GM23248 (cell line): ENCODE measurements around the gene TMEM106A. TPM values are rescaled to one million over a fixed set of nuclear protein-coding genes. Genes with fewer than 3 reads are reported as not detected.
"Not testable (repeated sequence)": the region's sequence is repeated elsewhere in the genome, so short reads cannot be mapped to it uniquely, and the experiment has no call there.

Source experiments
- DNase-seq: peaks from one replicate; pipeline ENCODE4 v3.0.0-alpha.2; 2015
- H2AFZ ChIP-seq: fragments of 200-600 bp; sonication (generic); 2 replicates; pipeline ENCODE4 v1.6.1; 2016; ENCODE audit warnings: antibody characterized with exemption
- H3F3A ChIP-seq: fragments of 200-600 bp; sonication (generic); 2 replicates; pipeline ENCODE4 v1.6.1; 2016; ENCODE audit warnings: mild to moderate bottlenecking, antibody characterized with exemption, mixed run types; ENCODE audit not compliant: insufficient read depth
- H3K27ac ChIP-seq: fragments of 200-600 bp; sonication (generic); 2 replicates; pipeline ENCODE4 v1.5.1; 2016; ENCODE audit warnings: mild to moderate bottlenecking
- H3K27me3 ChIP-seq: fragments of 200-600 bp; sonication (generic); replicated peaks from 2 replicates; pipeline ENCODE4 v1.6.1; 2016; ENCODE audit warnings: mild to moderate bottlenecking; ENCODE audit not compliant: insufficient read depth
- H3K36me3 ChIP-seq: fragments of 200-600 bp; sonication (generic); 2 replicates; pipeline ENCODE4 v1.6.1; 2016; ENCODE audit warnings: low read depth, mild to moderate bottlenecking
- H3K4me1 ChIP-seq: fragments of 200-600 bp; sonication (generic); 2 replicates; pipeline ENCODE4 v1.6.1; 2016; ENCODE audit warnings: mild to moderate bottlenecking; ENCODE audit not compliant: insufficient read depth
- H3K4me2 ChIP-seq: fragments of 200-600 bp; sonication (generic); one replicate; pipeline ENCODE4 v1.6.1; 2016; ENCODE audit warnings: mild to moderate bottlenecking; ENCODE audit not compliant: unreplicated experiment
- H3K4me3 ChIP-seq: fragments of 200-600 bp; sonication (generic); 2 replicates; pipeline ENCODE4 v1.5.1; 2016; ENCODE audit warnings: mild to moderate bottlenecking
- H3K79me2 ChIP-seq: fragments of 200-600 bp; sonication (generic); 2 replicates; pipeline ENCODE4 v1.6.1; 2016; ENCODE audit warnings: mild to moderate bottlenecking; ENCODE audit not compliant: insufficient read depth
- H3K9ac ChIP-seq: fragments of 200-600 bp; sonication (generic); 2 replicates; pipeline ENCODE4 v1.6.1; 2016; ENCODE audit warnings: mild to moderate bottlenecking
- H3K9me2 ChIP-seq: fragments of 200-600 bp; sonication (generic); 2 replicates; pipeline ENCODE4 v1.6.1; 2016; ENCODE audit warnings: mixed run types, mild to moderate bottlenecking, moderate library complexity; ENCODE audit not compliant: insufficient read depth
- H3K9me3 ChIP-seq: fragments of 200-600 bp; sonication (generic); one replicate; pipeline ENCODE4 v1.6.1; 2017; ENCODE audit warnings: low read depth
- H4K20me1 ChIP-seq: fragments of 200-600 bp; sonication (generic); 2 replicates; pipeline ENCODE4 v1.6.0; 2016; ENCODE audit not compliant: insufficient read depth
- EZH2 ChIP-seq: fragments of 200-600 bp; sonication (generic); IDR thresholded peaks from 2 replicates; pipeline ENCODE4 v1.6.1; 2018; ENCODE audit warnings: antibody characterized with exemption, mild to moderate bottlenecking; ENCODE audit not compliant: insufficient read depth, poor library complexity, severe bottlenecking
- EZH2phosphoT487 ChIP-seq: fragments of 200-600 bp; sonication (generic); IDR thresholded peaks from 2 replicates; pipeline ENCODE4 v1.6.1; 2018; ENCODE audit warnings: antibody characterized with exemption, moderate library complexity, mild to moderate bottlenecking, low read depth; ENCODE audit not compliant: insufficient read depth
- WGBS, 2 experiments: methylation state at CpG; one replicate each; pipeline ENCODE4 v1.1.6; 2015 to 2017; ENCODE audit warnings: low lambda C conversion rate in 2 of 2, low coverage in 1 of 2; ENCODE audit errors: missing lambda C conversion rate in 2 of 2; 5-methylcytosine and 5-hydroxymethylcytosine counted together
- in situ Hi-C: fragments of 300-500 bp; cut with MboI; formaldehyde crosslinking; loops from 2 replicates; pipeline ENCODE4 v1.15.0; 2020
- polyA plus RNA-seq: library from polyadenylated mRNA; unstranded; fragments of >200 nt; fragmentation: Nextera tagmentation; extraction: Ambion mirVana; gene quantifications from 2 replicates; pipeline ENCODE4 v1.2.1, GENCODE V29; 2016
- total RNA-seq: library from RNA; depleted of rRNA; stranded (reverse); fragments of >200 nt; shearing (Covaris generic); gene quantifications from 2 replicates; pipeline ENCODE4 v1.2.3, GENCODE V29; 2014

TMEM106A gene
- total and polyA plus RNA-seq, 2 experiments from 2014 or later: 5.9 to 10.2 TPM

DNA sequence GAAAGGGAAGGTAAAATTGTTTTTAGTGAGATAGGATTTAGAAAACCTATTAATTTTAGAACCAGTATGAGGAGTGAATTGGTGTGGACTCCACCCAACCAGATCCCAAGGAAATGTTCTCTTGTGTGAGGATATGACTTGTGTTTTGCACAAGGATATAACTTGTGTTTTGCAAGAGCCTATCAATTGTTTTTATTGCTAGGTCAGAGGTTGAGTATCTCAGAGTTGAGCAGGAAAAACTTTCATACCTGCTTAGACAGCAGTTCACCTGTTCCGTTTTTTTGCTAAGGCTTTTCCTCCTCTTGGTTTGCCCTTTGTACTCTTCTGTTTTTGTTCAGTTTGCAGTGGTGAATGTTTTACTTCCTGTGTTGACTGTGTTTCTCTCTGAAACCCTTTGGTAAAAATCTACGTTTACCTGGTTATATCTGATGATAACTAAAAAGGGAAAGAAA is 35.5 kb upstream of the TMEM106A start:
- Histone ChIP-seq H4K20me1 (no peaks in the 10 kb centered on the region), H3K27ac (peak overlapping the region; percentile 66), H3K27me3 (no peaks in the 10 kb centered on the region), H3K36me3 (peaks cover 42% of the 10 kb centered on the region), H3K9me3 (no peaks in the 10 kb centered on the region), H3K4me2 (no peak overlapping the region), H3K79me2 (peaks cover 75% of the 10 kb centered on the region), H3K4me3 (no peak overlapping the region), H3F3A (peaks cover 38% of the 10 kb centered on the region), H2AFZ (no peak overlapping the region), H3K4me1 (peaks cover 20% of the 10 kb centered on the region), H3K9ac (peak overlapping the region; percentile 52; the same call in 1 of the 2 replicates), H3K9me2 (no peaks in the 10 kb centered on the region)
- in situ Hi-C loops: no loop called here
- 95 to 97% methylated on average over 2 of the region's 2 CpGs for WGBS, 2 experiments
- TF ChIP-seq EZH2: no peak
- TF ChIP-seq EZH2phosphoT487: no peak
- DNase-seq: no peak

DNA sequence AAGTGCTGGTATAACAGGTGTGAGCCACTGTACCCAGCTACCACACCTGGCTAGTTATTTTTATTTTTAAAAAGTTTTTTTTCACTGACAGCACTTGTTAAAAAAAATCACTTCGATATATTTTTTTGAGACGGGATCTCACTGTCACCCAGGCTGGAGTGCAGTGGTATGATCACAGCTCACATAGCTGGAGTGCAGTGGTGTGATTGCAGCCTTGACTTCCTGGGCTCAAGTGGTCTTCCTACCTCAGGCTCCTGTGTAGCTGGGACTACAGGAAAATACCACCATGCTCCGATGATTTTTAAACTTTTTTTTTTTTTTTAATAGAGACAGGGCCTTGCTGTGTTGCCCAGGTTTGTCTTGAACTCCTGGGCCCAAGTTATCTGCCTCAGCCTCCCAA is 27.8 kb upstream of the TMEM106A start:
- TF ChIP-seq EZH2 (no peak), EZH2phosphoT487 (no peak)
- H3K4me2 ChIP-seq: no peak overlapping the region
- no peaks in the 10 kb centered on the region for H3K4me1 ChIP-seq
- H3K9me2 ChIP-seq: no peaks in the 10 kb centered on the region
- H3F3A ChIP-seq: no peaks in the 10 kb centered on the region; the same call in 1 of the 2 replicates
- WGBS, 2 experiments: 87 to 88% methylated on average over 3 of the region's 3 CpGs
- H3K9me3 ChIP-seq: no peaks in the 10 kb centered on the region
- H3K9ac ChIP-seq: no peak overlapping the region
- no peaks in the 10 kb centered on the region for H4K20me1 ChIP-seq
- no peak overlapping the region for H2AFZ ChIP-seq
- no peak for DNase-seq
- peaks cover 59% of the 10 kb centered on the region for H3K36me3 ChIP-seq
- H3K27ac ChIP-seq: no peak overlapping the region
- in situ Hi-C loops: no loop called here
- H3K79me2 ChIP-seq: peaks cover 23% of the 10 kb centered on the region
- no peaks in the 10 kb centered on the region for H3K27me3 ChIP-seq
- no peak overlapping the region for H3K4me3 ChIP-seq

DNA sequence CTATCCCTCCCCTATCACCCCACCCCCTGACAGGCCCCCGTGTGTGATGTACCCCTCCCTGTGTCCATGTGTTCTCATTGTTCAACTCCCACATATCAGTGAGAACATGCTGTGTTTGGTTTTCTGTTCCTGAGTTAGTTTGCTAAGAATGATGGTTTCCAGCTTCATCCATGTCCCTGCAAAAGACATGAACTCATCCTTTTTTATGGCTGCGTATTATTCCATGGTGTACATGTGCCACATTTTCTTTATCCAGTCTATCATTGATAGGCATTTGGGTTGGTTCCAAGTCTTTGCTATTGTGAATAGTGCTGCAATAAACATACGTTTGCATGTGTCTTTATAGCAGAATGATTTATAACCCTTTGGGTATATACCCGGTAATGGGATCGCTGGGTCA is 25.0 kb upstream of the TMEM106A start:
- DNase-seq, in situ Hi-C loops, H3F3A ChIP-seq, H2AFZ ChIP-seq, H3K4me1 ChIP-seq, H3K27me3 ChIP-seq, H3K4me2 ChIP-seq, H4K20me1 ChIP-seq, H3K27ac ChIP-seq, H3K4me3 ChIP-seq, H3K9me2 ChIP-seq, H3K9me3 ChIP-seq, H3K9ac ChIP-seq: not testable (repeated sequence)
- Histone ChIP-seq H3K36me3 (peaks cover 63% of the 10 kb centered on the region), H3K79me2 (peaks cover 22% of the 10 kb centered on the region; the same call in 1 of the 2 replicates)
- 97 to 98% methylated on average over 5 of the region's 5 CpGs for WGBS, 2 experiments

DNA sequence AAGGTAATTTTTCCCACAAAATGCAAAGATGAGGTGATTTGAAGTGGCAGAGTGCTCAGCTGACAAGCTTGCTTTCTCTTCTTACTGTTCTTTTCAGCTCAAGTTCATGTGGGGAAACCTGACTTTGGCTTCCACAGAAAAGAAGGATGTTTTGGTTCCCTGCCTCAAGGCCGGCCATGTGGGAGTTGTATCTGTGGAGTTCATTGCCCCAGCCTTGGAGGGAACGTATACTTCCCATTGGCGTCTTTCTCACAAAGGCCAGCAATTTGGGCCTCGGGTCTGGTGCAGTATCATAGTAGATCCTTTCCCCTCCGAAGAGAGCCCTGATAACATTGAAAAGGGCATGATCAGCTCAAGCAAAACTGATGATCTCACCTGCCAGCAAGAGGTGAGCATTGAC is 18.4 kb upstream of the TMEM106A start:
- no peak overlapping the region for H3K27ac ChIP-seq
- in situ Hi-C loops: no loop called here
- H2AFZ ChIP-seq: no peak overlapping the region
- H3K27me3 ChIP-seq: no peaks in the 10 kb centered on the region
- 94 to 98% methylated on average over 5 of the region's 5 CpGs for WGBS, 2 experiments
- no peak overlapping the region for H3K4me2 ChIP-seq
- TF ChIP-seq EZH2 (no peak), EZH2phosphoT487 (no peak)
- peaks cover 21% of the 10 kb centered on the region; the same call in 1 of the 2 replicates for H3K79me2 ChIP-seq
- no peaks in the 10 kb centered on the region for H3K9me3 ChIP-seq
- H3F3A ChIP-seq: peaks cover 12% of the 10 kb centered on the region; the same call in 1 of the 2 replicates
- no peaks in the 10 kb centered on the region for H3K9me2 ChIP-seq
- no peak overlapping the region for H3K9ac ChIP-seq
- no peak overlapping the region for H3K4me3 ChIP-seq
- H3K4me1 ChIP-seq: no peaks in the 10 kb centered on the region
- peaks cover 86% of the 10 kb centered on the region for H3K36me3 ChIP-seq
- no peaks in the 10 kb centered on the region for H4K20me1 ChIP-seq
- DNase-seq: no peak

DNA sequence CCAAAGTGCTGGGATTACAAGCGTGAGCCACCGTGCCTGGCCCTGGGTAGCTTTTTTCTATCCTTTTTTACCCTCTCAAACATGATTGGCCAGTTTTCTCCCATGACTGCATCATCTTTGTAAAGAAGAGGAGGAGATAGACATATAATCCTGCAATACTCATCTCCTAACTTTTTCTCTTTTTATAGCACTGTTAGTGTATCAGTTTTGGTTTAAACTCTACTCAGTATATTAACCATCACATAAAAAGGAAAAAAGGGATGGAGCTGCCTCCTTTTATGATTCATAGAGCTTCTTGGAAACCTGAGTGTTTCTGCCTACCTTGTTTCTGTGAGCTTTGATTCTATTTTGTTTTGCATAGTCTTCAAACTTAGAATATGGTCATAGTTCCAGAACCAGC is 12.0 kb upstream of the TMEM106A start:
- H3K9me2 ChIP-seq: no peaks in the 10 kb centered on the region
- H3K9ac ChIP-seq: no peak overlapping the region
- H3F3A ChIP-seq: peaks cover 17% of the 10 kb centered on the region; the same call in 1 of the 2 replicates
- in situ Hi-C loops: no loop called here
- no peaks in the 10 kb centered on the region for H3K9me3 ChIP-seq
- WGBS, 2 experiments: 81 to 86% methylated on average over 2 of the region's 2 CpGs
- H3K27ac ChIP-seq: no peak overlapping the region
- no peak overlapping the region for H3K4me2 ChIP-seq
- H2AFZ ChIP-seq: no peak overlapping the region
- H4K20me1 ChIP-seq: no peaks in the 10 kb centered on the region
- no peak for TF ChIP-seq EZH2phosphoT487
- no peak for TF ChIP-seq EZH2
- no peak overlapping the region for H3K4me3 ChIP-seq
- DNase-seq: no peak
- H3K4me1 ChIP-seq: no peaks in the 10 kb centered on the region
- no peaks in the 10 kb centered on the region for H3K27me3 ChIP-seq
- no peaks in the 10 kb centered on the region for H3K79me2 ChIP-seq
- H3K36me3 ChIP-seq: peaks cover 83% of the 10 kb centered on the region
